ENCODE measurements around the gene FUT7.
"Not testable (repeated sequence)": the region's sequence is repeated elsewhere in the genome, so short reads cannot be mapped to it uniquely, and the experiment has no call there.

- not testable (repeated sequence) for TF ChIP-seq CTCF, POLR2A (IDR thresholded peaks at IDR 0.05)
Measured at GRCh38 chr9:137062798-137063197, 30.9 kb upstream of the FUT7 start.
